ENCODE measurements around the gene OR4M1.
"Not testable (repeated sequence)": the region's sequence is repeated elsewhere in the genome, so short reads cannot be mapped to it uniquely, and the experiment has no call there.

Gene OR4M1

DNA sequence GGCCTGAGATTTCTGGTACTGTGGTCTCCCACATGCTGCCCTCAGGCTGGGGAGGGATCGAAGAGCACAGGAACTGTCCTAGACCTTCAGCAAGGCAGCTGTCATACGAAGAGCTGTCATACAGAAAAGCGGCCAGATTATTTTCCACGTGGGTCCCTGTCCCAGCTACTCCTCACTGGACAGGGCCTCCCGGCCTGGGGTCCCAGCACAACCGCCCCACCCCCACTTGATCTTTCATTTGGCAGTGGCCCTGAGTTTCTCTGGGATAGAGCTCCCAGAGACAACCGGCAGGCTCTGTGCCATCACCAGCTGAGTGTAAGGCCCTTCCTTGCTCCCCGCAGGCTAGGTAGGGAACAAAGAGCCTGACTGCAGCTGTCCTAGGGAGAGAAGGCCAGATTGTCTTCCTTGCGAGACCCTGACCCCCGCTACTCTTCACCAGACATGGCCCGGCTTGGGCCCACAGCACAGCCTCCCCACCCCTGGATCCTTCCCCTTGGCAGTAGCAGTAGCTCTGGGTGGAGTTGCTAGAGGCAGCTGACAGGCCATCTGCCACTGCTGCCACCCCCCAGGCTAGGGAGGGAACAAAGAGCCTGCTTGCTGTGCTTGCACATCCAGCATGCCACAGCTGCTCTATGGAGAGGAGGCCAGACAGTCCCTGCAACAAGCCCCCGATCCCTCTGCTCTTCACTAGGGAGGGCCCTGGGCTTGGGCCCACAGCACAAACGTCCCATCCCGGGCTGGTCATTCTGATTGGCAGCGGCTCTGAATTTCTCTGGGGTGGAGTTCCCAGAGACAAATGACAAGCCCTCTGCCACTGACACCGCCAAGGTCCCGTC lies 27.2 kb downstream of the OR4M1 start:
- H3K4me1 Mint-ChIP-seq: no peaks in the 10 kb centered on the region
- TF ChIP-seq, protein P1, sequence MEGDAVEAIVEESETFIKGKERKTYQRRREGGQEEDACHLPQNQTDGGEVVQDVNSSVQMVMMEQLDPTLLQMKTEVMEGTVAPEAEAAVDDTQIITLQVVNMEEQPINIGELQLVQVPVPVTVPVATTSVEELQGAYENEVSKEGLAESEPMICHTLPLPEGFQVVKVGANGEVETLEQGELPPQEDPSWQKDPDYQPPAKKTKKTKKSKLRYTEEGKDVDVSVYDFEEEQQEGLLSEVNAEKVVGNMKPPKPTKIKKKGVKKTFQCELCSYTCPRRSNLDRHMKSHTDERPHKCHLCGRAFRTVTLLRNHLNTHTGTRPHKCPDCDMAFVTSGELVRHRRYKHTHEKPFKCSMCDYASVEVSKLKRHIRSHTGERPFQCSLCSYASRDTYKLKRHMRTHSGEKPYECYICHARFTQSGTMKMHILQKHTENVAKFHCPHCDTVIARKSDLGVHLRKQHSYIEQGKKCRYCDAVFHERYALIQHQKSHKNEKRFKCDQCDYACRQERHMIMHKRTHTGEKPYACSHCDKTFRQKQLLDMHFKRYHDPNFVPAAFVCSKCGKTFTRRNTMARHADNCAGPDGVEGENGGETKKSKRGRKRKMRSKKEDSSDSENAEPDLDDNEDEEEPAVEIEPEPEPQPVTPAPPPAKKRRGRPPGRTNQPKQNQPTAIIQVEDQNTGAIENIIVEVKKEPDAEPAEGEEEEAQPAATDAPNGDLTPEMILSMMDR (IDR thresholded peaks at IDR 0.05; ENCODE audit: unreplicated experiment in 3 of 3): no peak

DNA sequence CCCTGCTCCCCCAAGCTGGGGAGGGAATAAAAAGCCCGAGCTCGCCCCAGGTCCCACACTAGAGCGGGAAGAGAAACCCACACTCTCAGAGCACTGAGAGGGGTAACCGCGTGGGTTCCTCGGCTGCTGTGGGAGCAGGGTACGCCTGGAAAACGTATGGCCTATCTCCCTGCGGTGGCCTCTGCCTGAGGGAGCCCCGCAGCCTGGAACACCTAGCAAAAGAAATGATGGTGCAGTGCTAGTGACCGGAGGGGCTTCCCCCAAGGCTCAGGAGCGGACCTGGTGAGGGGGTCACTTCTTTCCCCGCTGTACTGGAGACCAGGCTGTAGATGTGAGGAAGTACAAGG lies 27.8 kb downstream of the OR4M1 start:
- peaks cover 33% of the 10 kb centered on the region for H3K9me3 Mint-ChIP-seq
- H3K27me3 Mint-ChIP-seq (ENCODE audit: low read depth): no peaks in the 10 kb centered on the region

More for the DNA sequence above, 27.2 kb downstream of the OR4M1 start:
- Mint-ChIP-seq H3K27me3 (ENCODE audit: low read depth) (no peaks in the 10 kb centered on the region), H3K36me3 (ENCODE audit: low read depth) (no peaks in the 10 kb centered on the region), H3K9me3 (peaks cover 33% of the 10 kb centered on the region), H3K27ac (no peak overlapping the region), H3K4me3 (no peak overlapping the region)

DNA sequence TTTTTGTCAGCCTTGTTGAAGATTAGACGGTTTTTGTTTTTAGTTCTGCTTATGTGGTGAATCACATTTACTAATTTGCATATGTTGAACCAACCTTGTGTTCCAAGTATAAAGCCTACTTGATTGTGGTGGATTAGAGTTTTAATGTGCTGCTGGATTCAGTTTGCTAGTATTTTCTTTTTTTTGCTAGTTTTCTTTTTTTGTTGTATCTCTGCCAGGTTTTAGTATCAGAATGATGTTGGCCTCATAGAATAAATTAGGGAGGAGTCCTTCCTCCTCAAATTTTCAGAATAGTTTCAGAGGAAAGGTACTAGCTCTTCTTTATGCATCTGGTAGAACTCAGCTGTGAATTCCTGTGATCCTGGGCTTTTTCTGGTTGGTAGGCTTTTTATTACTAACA lies 30.2 kb downstream of the OR4M1 start, which contains the start of gene OR4N2:
OR4N2 (plus strand) TSS at position 301 of the 400 bp plus-strand sequence. CDS start 23,679 bp downstream, outside the sequence.
- not testable (repeated sequence) for H3K4me3 Mint-ChIP-seq; H3K27ac Mint-ChIP-seq; H3K4me1 Mint-ChIP-seq; H3K36me3 Mint-ChIP-seq (ENCODE audit: low read depth); H3K27me3 Mint-ChIP-seq (ENCODE audit: low read depth)
- H3K9me3 Mint-ChIP-seq: peaks cover 29% of the 10 kb centered on the region

More for the DNA sequence above, 27.8 kb downstream of the OR4M1 start:
- no peak overlapping the region for H3K27ac Mint-ChIP-seq
- no peaks in the 10 kb centered on the region for H3K4me1 Mint-ChIP-seq
- TF ChIP-seq, protein P1 (IDR thresholded peaks at IDR 0.05; ENCODE audit: unreplicated experiment in 3 of 3): no peak
- H3K4me3 Mint-ChIP-seq: no peak overlapping the region
- H3K36me3 Mint-ChIP-seq (ENCODE audit: low read depth): no peaks in the 10 kb centered on the region

DNA sequence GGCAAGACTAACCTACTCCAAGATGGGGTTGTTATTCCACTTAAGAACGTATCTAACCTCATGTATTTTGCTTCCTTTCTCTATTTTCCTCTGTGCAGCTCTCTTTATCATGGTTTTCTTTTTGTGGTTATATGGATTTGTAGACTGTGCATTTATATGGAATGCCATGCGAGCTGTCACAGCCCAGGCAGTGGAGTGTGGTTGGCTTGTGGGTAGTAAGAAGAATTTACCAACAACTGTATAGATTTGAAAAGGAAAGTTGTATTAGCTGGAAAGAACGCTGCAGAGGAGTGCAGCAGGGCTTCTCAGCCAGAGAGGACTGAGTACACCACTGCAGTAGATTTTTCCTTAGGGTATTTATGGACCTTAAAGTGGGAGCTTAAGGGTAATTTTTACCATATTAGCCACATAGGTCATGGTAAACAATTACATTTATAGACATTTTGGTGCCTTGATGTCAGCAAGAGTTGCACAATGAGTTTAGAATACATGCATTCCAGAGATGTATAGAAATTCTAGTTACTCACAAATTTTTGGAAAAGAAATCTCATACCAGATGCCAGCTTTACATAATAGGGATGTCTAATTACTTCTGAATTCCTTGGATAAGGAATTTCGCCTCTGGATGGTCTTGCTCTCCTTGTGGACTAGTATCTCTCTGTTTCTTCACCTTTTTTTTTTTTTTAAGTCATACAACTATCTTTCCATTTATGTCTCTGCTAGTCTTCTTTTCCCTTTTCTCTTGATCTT lies 40.0 kb downstream of the OR4M1 start:
- peaks cover 35% of the 10 kb centered on the region for H3K9me3 Mint-ChIP-seq
- not testable (repeated sequence) for H3K4me1 Mint-ChIP-seq; H3K27me3 Mint-ChIP-seq (ENCODE audit: low read depth); H3K36me3 Mint-ChIP-seq (ENCODE audit: low read depth); H3K27ac Mint-ChIP-seq; H3K4me3 Mint-ChIP-seq

DNA sequence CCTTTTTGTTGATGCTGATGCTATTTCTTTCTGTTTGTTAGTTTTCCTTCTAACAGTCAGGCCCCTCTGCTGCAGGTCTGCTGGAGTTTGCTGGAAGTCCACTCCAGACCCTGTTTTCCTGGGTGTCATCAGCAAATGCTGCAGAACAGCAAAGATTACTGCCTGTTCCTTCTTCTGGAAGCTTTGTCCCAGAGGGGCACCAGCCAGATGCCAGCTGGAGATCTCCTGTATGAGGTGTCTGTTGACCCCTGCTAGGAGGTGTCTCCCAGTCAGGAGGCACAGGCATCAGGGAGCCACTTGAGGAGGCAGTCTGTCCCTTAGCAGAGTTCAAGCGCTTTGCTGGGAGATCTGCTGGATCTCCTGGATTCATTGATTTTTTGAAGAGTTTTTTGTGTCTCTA lies 46.6 kb downstream of the OR4M1 start:
- not testable (repeated sequence) for H3K27me3 Mint-ChIP-seq (ENCODE audit: low read depth); H3K9me3 Mint-ChIP-seq; H3K4me1 Mint-ChIP-seq; H3K36me3 Mint-ChIP-seq (ENCODE audit: low read depth); H3K27ac Mint-ChIP-seq; H3K4me3 Mint-ChIP-seq

DNA sequence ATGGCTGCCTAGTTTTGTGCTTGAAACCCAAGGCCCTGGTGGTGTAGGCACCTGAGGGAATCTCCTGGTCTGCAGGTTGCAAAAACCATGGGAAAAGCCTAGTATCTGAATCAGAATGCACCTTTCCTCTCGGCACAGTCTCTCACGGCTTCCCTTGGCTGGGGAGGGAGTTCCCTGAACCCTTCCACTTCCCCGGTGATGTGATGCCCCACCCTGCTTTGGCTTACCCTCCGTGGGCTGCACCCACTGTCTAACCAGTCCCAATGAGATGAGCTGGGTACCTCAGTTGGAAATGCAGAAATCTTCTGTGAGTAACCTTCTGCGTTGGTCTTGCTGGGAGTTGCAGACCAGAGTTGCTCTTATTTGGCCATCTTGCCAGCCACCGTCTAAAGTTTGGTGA lies 47.7 kb downstream of the OR4M1 start:
- not testable (repeated sequence) for H3K4me3 Mint-ChIP-seq; H3K9me3 Mint-ChIP-seq; H3K27ac Mint-ChIP-seq; H3K27me3 Mint-ChIP-seq (ENCODE audit: low read depth); H3K36me3 Mint-ChIP-seq (ENCODE audit: low read depth); H3K4me1 Mint-ChIP-seq

DNA sequence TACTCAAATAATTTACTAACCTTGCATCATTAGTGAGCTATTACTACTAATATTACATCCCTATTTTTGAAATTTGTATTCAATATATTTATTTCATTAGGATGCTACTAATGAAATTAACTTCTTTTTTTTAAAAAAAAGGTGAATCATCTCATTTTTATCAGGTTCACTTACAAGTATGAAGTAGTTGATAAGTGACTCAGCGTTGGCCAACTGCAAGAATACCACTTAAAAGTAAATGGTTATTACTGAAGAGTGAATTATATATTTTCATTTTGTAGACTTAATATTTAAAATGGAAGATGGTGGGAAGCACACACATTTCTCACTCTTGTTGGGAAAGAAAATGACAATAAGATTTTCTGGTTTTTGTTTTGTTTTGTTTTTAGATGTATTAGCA lies 49.9 kb downstream of the OR4M1 start:
- no peak overlapping the region for H3K27ac Mint-ChIP-seq
- peaks cover 7% of the 10 kb centered on the region for H3K9me3 Mint-ChIP-seq
- H3K36me3 Mint-ChIP-seq (ENCODE audit: low read depth): no peaks in the 10 kb centered on the region
- TF ChIP-seq, protein P1 (IDR thresholded peaks at IDR 0.05; ENCODE audit: unreplicated experiment in 3 of 3): no peak
- H3K27me3 Mint-ChIP-seq (ENCODE audit: low read depth): no peaks in the 10 kb centered on the region
- no peak overlapping the region for H3K4me3 Mint-ChIP-seq
- H3K4me1 Mint-ChIP-seq: no peaks in the 10 kb centered on the region

DNA sequence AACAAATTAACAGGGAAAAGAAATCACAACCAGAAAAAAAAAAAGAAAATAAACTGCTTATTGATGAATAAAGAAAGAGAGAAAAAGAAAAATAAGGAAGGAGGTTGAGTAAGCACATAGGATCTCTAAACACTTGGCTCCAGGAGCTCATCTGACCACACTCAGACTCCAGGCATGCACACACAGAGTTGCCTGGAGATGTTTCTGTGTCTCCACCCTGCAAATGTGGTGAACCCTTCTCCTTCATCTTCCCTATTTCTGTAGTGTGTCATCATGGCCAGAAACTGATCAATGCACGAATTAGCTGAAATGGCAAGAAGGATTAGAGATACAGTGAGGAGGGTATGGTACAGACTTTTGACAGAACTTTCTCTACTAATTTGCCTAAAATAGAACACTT lies 50.5 kb downstream of the OR4M1 start:
- TF ChIP-seq, protein P1 (IDR thresholded peaks at IDR 0.05; ENCODE audit: unreplicated experiment in 3 of 3): no peak
- H3K4me3 Mint-ChIP-seq: no peak overlapping the region
- peaks cover 7% of the 10 kb centered on the region for H3K9me3 Mint-ChIP-seq

DNA sequence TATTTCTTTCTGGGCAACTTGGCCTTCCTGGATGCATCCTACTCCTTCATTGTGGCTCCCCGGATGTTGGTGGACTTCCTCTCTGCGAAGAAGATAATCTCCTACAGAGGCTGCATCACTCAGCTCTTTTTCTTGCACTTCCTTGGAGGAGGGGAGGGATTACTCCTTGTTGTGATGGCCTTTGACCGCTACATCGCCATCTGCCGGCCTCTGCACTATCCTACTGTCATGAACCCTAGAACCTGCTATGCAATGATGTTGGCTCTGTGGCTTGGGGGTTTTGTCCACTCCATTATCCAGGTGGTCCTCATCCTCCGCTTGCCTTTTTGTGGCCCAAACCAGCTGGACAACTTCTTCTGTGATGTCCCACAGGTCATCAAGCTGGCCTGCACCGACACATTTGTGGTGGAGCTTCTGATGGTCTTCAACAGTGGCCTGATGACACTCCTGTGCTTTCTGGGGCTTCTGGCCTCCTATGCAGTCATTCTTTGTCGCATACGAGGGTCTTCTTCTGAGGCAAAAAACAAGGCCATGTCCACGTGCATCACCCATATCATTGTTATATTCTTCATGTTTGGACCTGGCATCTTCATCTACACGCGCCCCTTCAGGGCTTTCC lies 54.4 kb downstream of the OR4M1 start:
- not testable (repeated sequence) for H3K27ac Mint-ChIP-seq; H3K4me3 Mint-ChIP-seq; H3K4me1 Mint-ChIP-seq; H3K27me3 Mint-ChIP-seq (ENCODE audit: low read depth); H3K36me3 Mint-ChIP-seq (ENCODE audit: low read depth)
- peaks cover 28% of the 10 kb centered on the region for H3K9me3 Mint-ChIP-seq

More for the DNA sequence above, 50.5 kb downstream of the OR4M1 start:
- Mint-ChIP-seq H3K4me1 (no peaks in the 10 kb centered on the region), H3K27me3 (ENCODE audit: low read depth) (no peaks in the 10 kb centered on the region), H3K36me3 (ENCODE audit: low read depth) (no peaks in the 10 kb centered on the region), H3K27ac (no peak overlapping the region)
